Measurements from ENCODE around the gene STUM. TPM values are rescaled to one million over a fixed set of nuclear protein-coding genes. Genes with fewer than 3 reads are reported as not detected.
"Not testable (repeated sequence)": the region's sequence is repeated elsewhere in the genome, so short reads cannot be mapped to it uniquely, and the experiment has no call there.

The STUM gene
- total RNA-seq, 2 donors from 2014 or later = not detected

GRCh38 chr1:226632169-226632879, 83.8 kb downstream of the STUM start:
- peak overlapping the region; percentile 69 to 70 for H3K27ac Mint-ChIP-seq
- H3K9me3 Mint-ChIP-seq = no peaks in the 10 kb centered on the region
- DNase-seq (ENCODE audit: low spot score in 2 of 2) (no peak), ATAC-seq (no peak)
- peaks cover 0 to 13% of the 10 kb centered on the region in 2 donors for H3K36me3 Mint-ChIP-seq

GRCh38 chr1:226632922-226633351, 84.4 kb downstream of the STUM start:
- H3K9me3 Mint-ChIP-seq = no peaks in the 10 kb centered on the region
- peaks cover 0 to 7% of the 10 kb centered on the region in 2 donors for H3K36me3 Mint-ChIP-seq
- peak overlapping the region; percentile 63 to 69 for H3K27ac Mint-ChIP-seq
- DNase-seq (ENCODE audit: low spot score in 2 of 2) = peak in 1 of 2 donors; percentile 57
- peak in 1 of 2 donors; percentile 5 for ATAC-seq

DNA sequence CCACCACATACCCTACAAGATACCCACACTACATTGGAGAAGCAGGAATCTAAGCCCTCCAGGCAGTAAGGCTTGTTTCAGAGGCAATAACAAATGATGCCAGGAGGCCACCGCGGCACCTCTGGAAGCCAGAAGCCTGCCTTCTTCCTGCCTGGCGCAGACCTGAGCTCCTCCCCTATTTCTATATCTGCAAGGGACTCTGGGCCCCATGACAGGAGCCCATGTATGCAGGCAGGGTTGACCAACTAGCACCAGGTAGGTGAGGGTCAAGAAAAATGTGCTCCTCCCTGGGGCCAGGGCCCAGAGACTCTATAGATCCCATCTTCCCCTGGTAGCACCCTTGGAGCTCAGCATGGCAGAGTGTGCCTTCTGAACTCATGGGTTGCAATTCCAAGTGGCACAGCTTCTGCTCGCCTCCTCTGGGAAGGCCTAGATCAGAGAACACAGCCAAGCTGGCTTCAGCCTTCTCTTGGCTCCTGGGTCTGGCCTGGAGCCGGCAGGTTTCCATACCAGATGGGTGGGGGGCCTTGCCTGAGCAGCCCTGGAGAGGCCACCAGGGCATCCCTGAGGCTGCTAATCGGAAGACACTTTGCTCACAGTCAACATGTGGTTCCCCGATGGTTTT, 85.1 kb downstream of the STUM start:
- Mint-ChIP-seq H3K36me3 (peaks cover 0 to 6% of the 10 kb centered on the region in 2 donors), H3K9me3 (no peaks in the 10 kb centered on the region), H3K27ac (peak overlapping the region; percentile 63 to 69)
- DNase-seq (ENCODE audit: low spot score in 2 of 2) (peak in 1 of 2 donors; percentile 62), ATAC-seq (peak in 1 of 2 donors; percentile 27)

- ATAC-seq (peak; percentile 67 to 78), DNase-seq (ENCODE audit: low spot score in 2 of 2) (peak; percentile 52 to 87)
- peak overlapping the region; percentile 38 to 69 for H3K27ac Mint-ChIP-seq
- H3K36me3 Mint-ChIP-seq = peaks cover 0 to 6% of the 10 kb centered on the region in 2 donors
- no peaks in the 10 kb centered on the region for H3K9me3 Mint-ChIP-seq
Observed at GRCh38 chr1:226634166-226634588, 85.6 kb downstream of the STUM start.

GRCh38 chr1:226634611-226635246, 86.2 kb downstream of the STUM start:
- Mint-ChIP-seq H3K36me3 (peaks cover 0 to 6% of the 10 kb centered on the region in 2 donors), H3K27ac (peak overlapping the region; percentile 83 to 88), H3K9me3 (no peaks in the 10 kb centered on the region)
- no peak for ATAC-seq
- peak in 1 of 2 donors; percentile 55 for DNase-seq (ENCODE audit: low spot score in 2 of 2)

GRCh38 chr1:226635456-226635941, 86.9 kb downstream of the STUM start:
- ATAC-seq = peak; percentile 76 to 80
- no peaks in the 10 kb centered on the region for H3K36me3 Mint-ChIP-seq
- peak in 1 of 2 donors; percentile 65 for DNase-seq (ENCODE audit: low spot score in 2 of 2)
- no peaks in the 10 kb centered on the region for H3K9me3 Mint-ChIP-seq
- peak overlapping the region; percentile 83 to 88 for H3K27ac Mint-ChIP-seq

DNA sequence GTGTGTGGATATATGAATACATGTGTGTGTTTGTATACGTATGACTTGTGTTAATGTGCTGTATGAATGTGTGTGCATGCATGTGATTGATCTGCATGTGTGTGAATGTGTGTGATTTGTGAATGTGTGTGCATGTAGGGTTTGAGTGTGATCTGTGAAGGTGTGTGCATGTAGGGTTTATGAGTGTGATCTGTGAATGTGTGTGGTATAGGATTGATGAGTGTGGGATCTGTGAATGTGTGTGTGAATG, 88.2 kb downstream of the STUM start:
- H3K36me3 Mint-ChIP-seq = no peaks in the 10 kb centered on the region
- H3K27ac Mint-ChIP-seq = no peak overlapping the region
- ATAC-seq (no peak), DNase-seq (ENCODE audit: low spot score in 2 of 2) (no peak)
- H3K9me3 Mint-ChIP-seq = no peaks in the 10 kb centered on the region

DNA sequence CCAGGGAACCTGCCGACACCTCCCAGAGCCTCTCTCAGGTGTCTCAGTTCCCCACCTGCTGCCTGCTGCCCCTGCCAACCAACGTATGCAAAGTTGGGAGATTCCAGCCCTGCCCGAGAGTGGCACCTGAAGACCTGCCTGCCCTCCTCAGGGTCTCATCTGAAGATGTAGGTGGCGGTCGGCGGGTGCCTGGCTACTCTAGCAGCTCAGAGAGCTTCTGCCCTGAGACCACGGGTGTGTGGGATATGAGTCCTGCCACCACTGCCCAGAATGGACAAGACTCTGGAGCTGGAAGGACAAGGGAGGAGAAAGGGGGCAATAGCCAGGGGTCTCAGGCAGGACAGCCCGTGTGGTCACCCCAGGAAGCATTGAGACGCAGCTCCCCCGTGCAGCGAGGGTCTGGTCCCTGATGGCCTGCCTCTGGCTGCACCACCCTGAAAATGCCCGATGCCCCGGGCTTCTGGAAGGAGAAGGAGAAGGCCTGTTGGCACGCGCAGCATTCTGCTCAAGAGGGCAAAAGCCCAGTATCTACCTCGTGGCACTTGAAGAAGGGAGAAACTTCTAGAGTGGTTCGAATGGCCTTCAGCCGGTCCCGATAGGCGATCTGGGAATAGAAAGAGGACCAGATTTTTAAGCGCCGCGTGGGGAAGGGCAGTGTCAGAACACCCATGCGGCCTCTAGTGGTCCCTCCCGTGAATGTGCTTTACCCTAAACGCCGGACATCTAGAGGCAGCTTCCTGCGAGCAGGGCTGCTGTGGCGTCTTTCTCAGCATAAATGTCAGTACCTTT, 88.8 kb downstream of the STUM start:
- Mint-ChIP-seq H3K36me3 (peaks cover 0 to 5% of the 10 kb centered on the region in 2 donors), H3K27ac (peak overlapping the region in 1 of 2 donors; percentile 5), H3K9me3 (no peaks in the 10 kb centered on the region)
- peak in 1 of 2 donors; percentile 49 for DNase-seq (ENCODE audit: low spot score in 2 of 2)
- ATAC-seq = no peak

DNA sequence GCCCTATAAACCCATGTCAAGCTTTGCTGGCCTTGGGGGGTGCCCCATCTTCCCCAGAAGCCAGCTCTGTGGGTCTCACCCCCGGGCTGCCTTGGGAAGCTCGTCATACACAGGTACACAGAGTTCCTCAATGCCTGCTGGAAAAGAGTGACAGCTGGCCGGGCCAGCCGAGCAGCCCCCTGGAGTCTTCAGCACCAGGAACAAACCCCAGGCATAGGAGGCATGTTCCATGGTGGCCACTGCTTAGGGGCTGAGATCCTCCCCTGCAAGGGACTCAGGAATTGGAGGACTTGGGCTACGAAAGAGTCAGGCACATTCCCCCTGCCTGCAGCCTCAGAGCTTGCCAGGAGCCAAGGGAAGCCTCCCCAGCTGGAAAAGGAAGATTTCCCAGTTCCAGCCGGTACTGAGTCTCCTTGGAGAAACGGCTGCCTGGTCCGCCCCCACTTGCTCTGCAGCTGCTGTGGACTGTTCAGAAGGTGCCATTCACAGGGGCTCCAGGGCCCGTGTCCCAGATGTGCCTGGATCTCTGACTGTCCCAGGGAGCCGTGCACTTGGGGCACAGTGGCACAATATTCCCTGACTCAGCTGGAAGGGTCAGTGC, 89.5 kb downstream of the STUM start:
- Mint-ChIP-seq H3K36me3 (peaks cover 0 to 6% of the 10 kb centered on the region in 2 donors), H3K27ac (no peak overlapping the region), H3K9me3 (no peaks in the 10 kb centered on the region)
- ATAC-seq (no peak), DNase-seq (ENCODE audit: low spot score in 2 of 2) (peak in 1 of 2 donors; percentile 52)

- Mint-ChIP-seq H3K27ac (peak overlapping the region in 1 of 2 donors; percentile 72), H3K36me3 (peaks cover 0 to 6% of the 10 kb centered on the region in 2 donors), H3K9me3 (no peaks in the 10 kb centered on the region)
- DNase-seq (ENCODE audit: low spot score in 2 of 2) = peak in 1 of 2 donors; percentile 52
- ATAC-seq = no peak
Observed at GRCh38 chr1:226638608-226639007, 90.0 kb downstream of the STUM start.

DNA sequence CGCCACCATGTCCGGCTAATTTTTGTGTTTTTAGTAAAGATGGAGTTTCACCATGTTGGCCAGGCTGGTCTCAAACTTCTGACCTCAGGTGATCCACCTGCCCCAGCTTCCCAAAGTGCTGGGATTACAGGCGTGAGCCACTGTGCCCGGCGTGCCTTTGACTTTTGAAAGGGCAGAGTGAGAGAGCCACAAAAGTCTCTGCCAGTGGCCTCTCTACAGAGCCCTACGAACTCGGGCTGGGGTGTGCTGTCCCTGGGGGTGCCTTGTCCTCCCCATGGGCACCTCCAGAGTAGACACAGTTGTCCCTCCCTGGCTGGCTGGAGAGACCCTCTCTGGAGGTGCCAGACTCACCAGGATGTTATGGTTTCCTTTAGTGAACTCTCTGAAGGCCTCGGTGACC, 90.6 kb downstream of the STUM start:
- H3K9me3 Mint-ChIP-seq; DNase-seq (ENCODE audit: low spot score in 2 of 2); ATAC-seq; H3K36me3 Mint-ChIP-seq: not testable (repeated sequence)
- H3K27ac Mint-ChIP-seq = peak overlapping the region in 1 of 2 donors; percentile 72

- no peak for ATAC-seq
Observed at GRCh38 chr1:226639631-226640061, 91.1 kb downstream of the STUM start.

GRCh38 chr1:226640321-226641136, 92.0 kb downstream of the STUM start:
- DNase-seq (ENCODE audit: low spot score in 2 of 2) (no peak), ATAC-seq (no peak)
- Mint-ChIP-seq H3K36me3 (peaks cover 0 to 6% of the 10 kb centered on the region in 2 donors), H3K27ac (peak overlapping the region; percentile 17 to 56), H3K9me3 (no peaks in the 10 kb centered on the region)

More at GRCh38 chr1:226639631-226640061, 91.1 kb downstream of the STUM start:
- no peak overlapping the region for H3K27ac Mint-ChIP-seq
- peaks cover 0 to 6% of the 10 kb centered on the region in 2 donors for H3K36me3 Mint-ChIP-seq
- H3K9me3 Mint-ChIP-seq = no peaks in the 10 kb centered on the region
- DNase-seq (ENCODE audit: low spot score in 2 of 2) = no peak

DNA sequence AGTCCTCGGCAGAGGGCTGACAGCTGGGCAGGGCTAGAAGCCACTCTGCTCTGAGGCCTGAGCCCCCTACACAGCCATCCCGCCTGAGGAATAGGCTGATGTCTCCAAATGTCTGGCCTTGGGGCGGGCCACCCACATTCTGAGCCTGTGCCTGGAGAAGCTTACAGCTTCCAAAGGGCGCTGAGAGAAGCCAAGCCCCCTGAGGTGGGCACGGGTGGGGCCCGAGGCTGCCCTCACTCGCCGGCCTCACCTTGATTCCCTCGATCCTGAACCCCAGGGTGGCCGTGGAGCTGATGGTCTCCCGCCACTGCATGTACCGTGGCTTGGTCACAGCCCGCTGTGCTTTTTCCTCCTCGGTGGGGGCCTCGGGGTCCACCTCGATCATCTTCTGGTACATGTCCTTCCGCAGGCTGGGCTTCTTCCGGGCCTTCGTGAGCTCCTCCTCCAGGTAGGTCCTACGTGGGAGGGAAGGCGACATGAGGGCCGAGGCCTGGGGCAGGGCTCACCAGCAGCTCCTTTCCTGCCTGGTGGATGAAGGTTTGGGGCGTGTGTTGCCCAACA, 93.2 kb downstream of the STUM start:
- Mint-ChIP-seq H3K27ac (no peak overlapping the region), H3K36me3 (peaks cover 0 to 6% of the 10 kb centered on the region in 2 donors), H3K9me3 (no peaks in the 10 kb centered on the region)
- ATAC-seq (no peak), DNase-seq (ENCODE audit: low spot score in 2 of 2) (no peak)

- Mint-ChIP-seq H3K36me3 (peaks cover 0 to 6% of the 10 kb centered on the region in 2 donors), H3K9me3 (no peaks in the 10 kb centered on the region), H3K27ac (peak overlapping the region in 1 of 2 donors; percentile 85)
- DNase-seq (ENCODE audit: low spot score in 2 of 2) = no peak
- ATAC-seq = no peak
Observed at GRCh38 chr1:226642421-226642820, 93.9 kb downstream of the STUM start.
